K562 (cell line): ENCODE data around the gene GADD45B. TPM values are rescaled to one million over a fixed set of nuclear protein-coding genes. Genes with fewer than 3 reads are reported as not detected.
A peak's percentile ranks its signal among the peaks of the same experiment; 100 is the strongest.

Source experiments
- CAMTA2 ChIP-seq: fragments of 250-450 bp; sonication (Bioruptor Pico); conservative IDR thresholded peaks from 2 replicates; pipeline ENCODE4 v1.5.1; 2022
- CTBP1 ChIP-seq: fragments of 450-650 bp; IDR thresholded peaks from 2 replicates; pipeline ENCODE4 v1.6.1; 2016; ENCODE audit warnings: borderline replicate concordance
- KAT8 ChIP-seq: fragments of 450-650 bp; IDR thresholded peaks from 2 replicates; pipeline ENCODE4 v1.6.1; 2016; ENCODE audit warnings: low read depth, mild to moderate bottlenecking
- KDM5B ChIP-seq: fragments of 200-600 bp; sonication (generic); IDR thresholded peaks from 2 replicates; pipeline ENCODE4 v1.6.1; 2012; ENCODE audit warnings: low read depth, mild to moderate bottlenecking, moderate library complexity, low read length, control low read depth, inconsistent platforms; ENCODE audit not compliant: insufficient replicate concordance
- LARP7 ChIP-seq: fragments of 450-650 bp; IDR thresholded peaks from 2 replicates; pipeline ENCODE4 v1.6.1; 2016
- NFIC ChIP-seq: fragments of 450-650 bp; IDR thresholded peaks from 2 replicates; pipeline ENCODE4 v1.6.1; 2017; ENCODE audit warnings: mild to moderate bottlenecking, inconsistent platforms
- PHF8 ChIP-seq: fragments of 200-600 bp; sonication (generic); IDR thresholded peaks from 2 replicates; pipeline ENCODE4 v1.6.1; 2012; ENCODE audit warnings: mixed run types, mild to moderate bottlenecking, inconsistent platforms, low read length, moderate library complexity, borderline replicate concordance
- PKNOX1 ChIP-seq: fragments of 450-650 bp; IDR thresholded peaks from 2 replicates; pipeline ENCODE4 v1.6.1; 2016
- PTRF ChIP-seq: fragments of 450-650 bp; IDR thresholded peaks from 2 replicates; pipeline ENCODE4 v1.6.1; 2016; ENCODE audit warnings: mild to moderate bottlenecking, missing genetic modification characterization, missing compliant biosample characterization
- TAF7 ChIP-seq: fragments of 450-650 bp; IDR thresholded peaks from 2 replicates; pipeline ENCODE4 v1.6.1; 2016; ENCODE audit warnings: missing genetic modification characterization, missing compliant biosample characterization
- XRCC3 ChIP-seq: fragments of 450-650 bp; IDR thresholded peaks from 2 replicates; pipeline ENCODE4 v1.6.1; 2017; ENCODE audit warnings: mild to moderate bottlenecking, moderate library complexity
- ZBTB7A ChIP-seq: IDR thresholded peaks from 2 replicates; pipeline ENCODE4 v1.6.1; 2011; ENCODE audit warnings: low read depth, mild to moderate bottlenecking, low read length, moderate library complexity, borderline replicate concordance; ENCODE audit not compliant: control insufficient read depth
- ZNF318 ChIP-seq, 2 experiments: fragments of 450-650 bp; IDR thresholded peaks; 2 replicates each; pipeline ENCODE4 v1.6.1; 2016; ENCODE audit warnings: mild to moderate bottlenecking in 2 of 2, borderline replicate concordance in 1 of 2, low read depth in 1 of 2, moderate library complexity in 1 of 2
- ZNF785 ChIP-seq: fragments of 250-450 bp; sonication (Bioruptor Pico); IDR thresholded peaks from 2 replicates; pipeline ENCODE4 v1.4.0; 2020; ENCODE audit warnings: mild to moderate bottlenecking
- polyA plus RNA-seq, 8 experiments: library from polyadenylated mRNA; depleted of rRNA in 4 of 8; stranded (reverse) in 5 of 8; unstranded in 3 of 8; fragments of >200 nt; fragmentation: Nextera tagmentation in 2 of 8; fragmentation: Illumina TruSeq in 1 of 8; extraction: Ambion mirVana in 2 of 8; extraction: Trizol in 1 of 8; gene quantifications; 2 replicates each; pipeline versions ENCODE4 v1.2.1 to v1.2.3, GENCODE V29; 2011 to 2014; ENCODE audit warnings: inconsistent platforms in 1 of 8, missing spikeins in 1 of 8
- total RNA-seq, 7 experiments: library from RNA; depleted of rRNA in 6 of 7; stranded (reverse); fragments of >200 nt in 6 of 7; fragmentation: Illumina TruSeq in 2 of 7; extraction: Trizol in 2 of 7; gene quantifications; 2 replicates each; pipeline versions ENCODE4 v1.2.1 to v1.2.3, GENCODE V29; 2011 to 2021; ENCODE audit warnings: low replicate concordance in 1 of 7
- TF ChIP-seq, protein P1 (sequence below): fragments of 450-650 bp; formaldehyde crosslinking; IDR thresholded peaks from 2 replicates; pipeline ENCODE4 v1.4.0; 2020; ENCODE audit warnings: mild to moderate bottlenecking, moderate library complexity
- TF ChIP-seq, protein P2 (sequence below): fragments of 250-450 bp; sonication (Bioruptor Pico); IDR thresholded peaks from 2 replicates; pipeline ENCODE4 v1.8.0; 2021; ENCODE audit warnings: moderate library complexity, mild to moderate bottlenecking, inconsistent platforms

Gene GADD45B
- total and polyA plus RNA-seq, 9 of the 15 experiments (the other 6 are each of a cell fraction or from before 2014, with no cell fraction given): 0.06 to 4.1 (median 2.1) TPM

DNA sequence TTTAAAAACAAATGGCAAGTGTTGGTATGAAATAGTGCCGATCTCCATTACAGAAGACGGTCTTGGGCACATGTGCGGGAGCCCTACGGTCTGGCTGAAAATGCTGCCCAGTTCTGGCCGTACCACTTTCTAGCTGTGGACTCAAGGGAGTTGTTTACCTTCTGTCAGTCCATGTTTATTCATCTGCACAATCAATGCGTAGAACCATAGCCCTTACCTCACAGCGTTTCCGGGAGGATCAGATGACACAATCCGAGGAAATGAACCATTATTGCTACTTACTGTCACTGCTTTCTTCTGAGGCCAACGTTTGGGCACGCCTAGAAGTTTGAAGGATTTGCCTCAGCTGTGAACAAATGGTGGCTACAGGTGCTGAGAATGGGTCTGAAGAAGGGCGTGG, 31.2 kb downstream of the GADD45B start (continued):
- TF ChIP-seq ZBTB7A (no peak), TAF7 (tag) (no peak), XRCC3 (no peak), ZNF785 (no peak), ZNF318 (IDR thresholded peaks at IDR 0.05; ENCODE audit: borderline replicate concordance in 1 of 2, low read depth in 1 of 2) (no peak), KDM5B (no peak), PTRF (tag) (no peak), LARP7 (no peak), PHF8 (peak; percentile 36; the same call in 1 of the 2 replicates), CAMTA2 (no peak), PKNOX1 (peak; percentile 53; the same call in 1 of the 2 replicates), KAT8 (no peak), NFIC (no peak), CTBP1 (peak; percentile 63)
- TF ChIP-seq, protein P1, sequence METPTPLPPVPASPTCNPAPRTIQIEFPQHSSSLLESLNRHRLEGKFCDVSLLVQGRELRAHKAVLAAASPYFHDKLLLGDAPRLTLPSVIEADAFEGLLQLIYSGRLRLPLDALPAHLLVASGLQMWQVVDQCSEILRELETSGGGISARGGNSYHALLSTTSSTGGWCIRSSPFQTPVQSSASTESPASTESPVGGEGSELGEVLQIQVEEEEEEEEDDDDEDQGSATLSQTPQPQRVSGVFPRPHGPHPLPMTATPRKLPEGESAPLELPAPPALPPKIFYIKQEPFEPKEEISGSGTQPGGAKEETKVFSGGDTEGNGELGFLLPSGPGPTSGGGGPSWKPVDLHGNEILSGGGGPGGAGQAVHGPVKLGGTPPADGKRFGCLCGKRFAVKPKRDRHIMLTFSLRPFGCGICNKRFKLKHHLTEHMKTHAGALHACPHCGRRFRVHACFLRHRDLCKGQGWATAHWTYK (CRISPR knock-in tag): 0 out of 2 replicates have a peak, but pooled peaks have one; percentile 39
- TF ChIP-seq, protein P2, sequence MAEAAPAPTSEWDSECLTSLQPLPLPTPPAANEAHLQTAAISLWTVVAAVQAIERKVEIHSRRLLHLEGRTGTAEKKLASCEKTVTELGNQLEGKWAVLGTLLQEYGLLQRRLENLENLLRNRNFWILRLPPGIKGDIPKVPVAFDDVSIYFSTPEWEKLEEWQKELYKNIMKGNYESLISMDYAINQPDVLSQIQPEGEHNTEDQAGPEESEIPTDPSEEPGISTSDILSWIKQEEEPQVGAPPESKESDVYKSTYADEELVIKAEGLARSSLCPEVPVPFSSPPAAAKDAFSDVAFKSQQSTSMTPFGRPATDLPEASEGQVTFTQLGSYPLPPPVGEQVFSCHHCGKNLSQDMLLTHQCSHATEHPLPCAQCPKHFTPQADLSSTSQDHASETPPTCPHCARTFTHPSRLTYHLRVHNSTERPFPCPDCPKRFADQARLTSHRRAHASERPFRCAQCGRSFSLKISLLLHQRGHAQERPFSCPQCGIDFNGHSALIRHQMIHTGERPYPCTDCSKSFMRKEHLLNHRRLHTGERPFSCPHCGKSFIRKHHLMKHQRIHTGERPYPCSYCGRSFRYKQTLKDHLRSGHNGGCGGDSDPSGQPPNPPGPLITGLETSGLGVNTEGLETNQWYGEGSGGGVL (CRISPR knock-in tag): no peak
